ENCODE measurements around the gene DCAF11. TPM values are rescaled to one million over a fixed set of nuclear protein-coding genes. Genes with fewer than 3 reads are reported as not detected.

DCAF11 gene
- total RNA-seq, 1 experiment from 2014 or later: 93.5 TPM

GRCh38 chr14:24141097-24141880 lies 26.7 kb downstream of the DCAF11 start, which contains the start of gene EMC9:
EMC9 (minus strand) TSS chr14:24141591; CDS start chr14:24141304, 287 bp downstream.
- Histone ChIP-seq H4K20me1 (ENCODE audit: insufficient read depth, low read depth, low read length) (no peaks in the 10 kb centered on the region), H3K9me3 (ENCODE audit: low read length) (no peaks in the 10 kb centered on the region), H2AFZ (ENCODE audit: low read length) (peak within 1 kb of the TSS; percentile 32; the same call in 1 of the 2 replicates), H3K4me2 (ENCODE audit: low read depth, low read length, poor library complexity, severe bottlenecking) (peak within 1 kb of the TSS; percentile 82), H3K9me2 (replicated peaks; ENCODE audit: insufficient read depth, low read length) (no peaks in the 10 kb centered on the region), H3K27me3 (ENCODE audit: low read length) (no peaks in the 10 kb centered on the region), H3K79me2 (ENCODE audit: low read length) (peaks cover 75% of the 10 kb centered on the region), H3K4me1 (ENCODE audit: low read length) (peaks cover 73% of the 10 kb centered on the region), H3K36me3 (ENCODE audit: insufficient read depth, low read length) (peaks cover 30% of the 10 kb centered on the region), H3K4me3 (ENCODE audit: low read length) (peak within 1 kb of the TSS; percentile 83), H3K27ac (ENCODE audit: low read length) (peak within 1 kb of the TSS; percentile 81), H3K9ac (ENCODE audit: low read length) (peak within 1 kb of the TSS; percentile 94)
- peak; percentile 100 for DNase-seq

DNA sequence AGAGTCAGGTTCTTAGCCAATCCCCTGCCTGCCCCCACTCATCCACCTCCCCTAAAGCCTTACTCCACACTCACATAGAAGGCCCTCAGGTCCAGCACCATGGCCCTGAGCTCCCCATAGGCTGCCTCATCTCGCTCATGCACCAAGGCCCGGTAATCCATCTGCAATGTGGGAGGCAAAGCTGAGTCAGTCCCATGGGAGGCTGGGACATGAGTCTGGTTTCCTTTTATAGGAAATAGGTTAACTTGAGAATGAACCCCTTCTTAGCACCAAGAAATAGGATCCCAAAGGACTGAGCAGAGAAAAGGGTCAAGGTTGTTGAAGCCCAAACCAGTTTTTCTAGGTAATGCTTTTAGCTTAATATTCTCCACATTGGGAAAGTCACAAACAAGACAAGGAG lies 28.9 kb downstream of the DCAF11 start:
- Histone ChIP-seq H3K4me2 (ENCODE audit: low read depth, low read length, poor library complexity, severe bottlenecking) (no peak overlapping the region), H4K20me1 (ENCODE audit: insufficient read depth, low read depth, low read length) (peaks cover 9% of the 10 kb centered on the region), H3K9me2 (replicated peaks; ENCODE audit: insufficient read depth, low read length) (no peaks in the 10 kb centered on the region), H3K79me2 (ENCODE audit: low read length) (peaks cover 66% of the 10 kb centered on the region), H2AFZ (ENCODE audit: low read length) (no peak overlapping the region), H3K9me3 (ENCODE audit: low read length) (no peaks in the 10 kb centered on the region), H3K27ac (ENCODE audit: low read length) (peak overlapping the region; percentile 2; the same call in 1 of the 2 replicates), H3K4me3 (ENCODE audit: low read length) (no peak overlapping the region), H3K9ac (ENCODE audit: low read length) (no peak overlapping the region), H3K4me1 (ENCODE audit: low read length) (peaks cover 59% of the 10 kb centered on the region), H3K36me3 (ENCODE audit: insufficient read depth, low read length) (peaks cover 21% of the 10 kb centered on the region), H3K27me3 (ENCODE audit: low read length) (no peaks in the 10 kb centered on the region)
- no peak for DNase-seq

GRCh38 chr14:24144451-24144850 lies 29.9 kb downstream of the DCAF11 start:
- peaks cover 66% of the 10 kb centered on the region for H3K79me2 ChIP-seq (ENCODE audit: low read length)
- H3K9ac ChIP-seq (ENCODE audit: low read length): peak overlapping the region; percentile 99; the same call in 1 of the 2 replicates
- no peak overlapping the region for H3K27ac ChIP-seq (ENCODE audit: low read length)
- no peak overlapping the region for H2AFZ ChIP-seq (ENCODE audit: low read length)
- no peak for DNase-seq
- H3K9me3 ChIP-seq (ENCODE audit: low read length): no peaks in the 10 kb centered on the region
- H3K27me3 ChIP-seq (ENCODE audit: low read length): no peaks in the 10 kb centered on the region
- peaks cover 58% of the 10 kb centered on the region for H3K4me1 ChIP-seq (ENCODE audit: low read length)
- peaks cover 16% of the 10 kb centered on the region for H3K36me3 ChIP-seq (ENCODE audit: insufficient read depth, low read length)
- no peak overlapping the region; the same call in 1 of the 2 replicates for H3K4me3 ChIP-seq (ENCODE audit: low read length)
- peaks cover 12% of the 10 kb centered on the region for H4K20me1 ChIP-seq (ENCODE audit: insufficient read depth, low read depth, low read length)
- no peaks in the 10 kb centered on the region for H3K9me2 ChIP-seq (replicated peaks; ENCODE audit: insufficient read depth, low read length)
- peak overlapping the region; percentile 89 for H3K4me2 ChIP-seq (ENCODE audit: low read depth, low read length, poor library complexity, severe bottlenecking)

DNA sequence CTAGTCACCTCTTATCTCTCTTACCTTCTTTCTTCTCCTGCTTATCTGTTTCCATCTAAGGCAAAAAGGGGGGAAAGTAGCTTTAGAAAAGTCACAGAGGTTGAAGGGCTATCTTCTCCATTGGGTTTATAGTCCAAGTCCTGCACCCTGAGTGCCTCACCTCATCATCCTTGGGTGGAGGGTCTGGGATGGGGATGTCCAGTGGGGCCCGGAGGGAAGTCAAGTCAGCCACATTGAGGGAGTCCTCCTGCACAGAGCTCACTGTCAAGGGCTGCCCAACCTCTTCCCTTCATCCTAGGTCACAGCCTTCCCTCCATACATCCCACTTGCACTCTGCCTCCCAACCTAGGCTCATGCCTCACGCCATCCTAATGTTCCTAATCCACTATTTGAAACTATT lies 30.6 kb downstream of the DCAF11 start:
- H3K4me1 ChIP-seq (ENCODE audit: low read length): peaks cover 54% of the 10 kb centered on the region
- no peak for DNase-seq
- H3K36me3 ChIP-seq (ENCODE audit: insufficient read depth, low read length): peaks cover 20% of the 10 kb centered on the region
- H3K9me3 ChIP-seq (ENCODE audit: low read length): no peaks in the 10 kb centered on the region
- H3K27ac ChIP-seq (ENCODE audit: low read length): peak overlapping the region; percentile 82
- H3K9ac ChIP-seq (ENCODE audit: low read length): peak overlapping the region; percentile 99
- H3K9me2 ChIP-seq (replicated peaks; ENCODE audit: insufficient read depth, low read length): no peaks in the 10 kb centered on the region
- H2AFZ ChIP-seq (ENCODE audit: low read length): no peak overlapping the region
- peak overlapping the region; percentile 89 for H3K4me2 ChIP-seq (ENCODE audit: low read depth, low read length, poor library complexity, severe bottlenecking)
- H3K79me2 ChIP-seq (ENCODE audit: low read length): peaks cover 67% of the 10 kb centered on the region
- H3K27me3 ChIP-seq (ENCODE audit: low read length): no peaks in the 10 kb centered on the region
- H4K20me1 ChIP-seq (ENCODE audit: insufficient read depth, low read depth, low read length): peaks cover 12% of the 10 kb centered on the region
- peak overlapping the region; percentile 98 for H3K4me3 ChIP-seq (ENCODE audit: low read length)

DNA sequence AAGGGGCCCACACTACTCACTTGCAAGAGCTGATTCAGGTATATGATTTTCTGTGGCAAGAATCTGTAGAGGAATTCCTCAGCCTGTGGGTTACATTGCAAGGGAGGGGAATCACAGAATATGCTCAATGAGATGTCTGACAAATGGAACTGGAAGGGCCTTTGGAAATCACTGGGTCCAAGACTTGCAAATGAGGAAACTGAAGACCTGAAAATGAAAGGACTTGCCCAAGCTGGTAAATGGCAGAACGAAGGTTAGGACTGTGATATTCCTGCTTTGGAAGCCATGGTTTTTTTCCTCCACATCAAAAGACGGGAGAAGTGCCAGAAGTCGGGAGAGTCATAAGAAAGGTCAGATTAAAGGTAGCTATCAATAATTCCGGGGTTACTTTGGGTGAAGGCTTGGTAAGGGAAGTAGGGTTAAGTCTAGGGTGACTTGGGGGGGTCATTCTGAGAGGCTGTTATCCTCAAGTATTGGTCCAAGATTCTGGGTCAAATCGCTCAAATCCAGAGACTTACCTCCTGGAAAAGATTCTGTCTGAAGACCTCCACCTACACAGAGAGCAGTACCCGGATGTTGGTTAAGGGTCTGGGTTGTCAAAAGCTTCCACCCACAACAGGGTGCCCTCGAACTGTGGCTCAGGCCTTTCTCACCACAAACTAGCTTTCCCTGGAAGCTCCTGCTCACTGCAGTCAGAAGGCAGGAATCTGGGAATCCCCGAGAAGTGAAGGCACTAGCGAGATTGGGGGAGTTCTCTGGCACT lies 31.3 kb downstream of the DCAF11 start:
- H2AFZ ChIP-seq (ENCODE audit: low read length): peak overlapping the region; percentile 34; the same call in 1 of the 2 replicates
- no peaks in the 10 kb centered on the region for H3K9me2 ChIP-seq (replicated peaks; ENCODE audit: insufficient read depth, low read length)
- H3K4me1 ChIP-seq (ENCODE audit: low read length): peaks cover 54% of the 10 kb centered on the region
- peak overlapping the region; percentile 98 for H3K4me3 ChIP-seq (ENCODE audit: low read length)
- H4K20me1 ChIP-seq (ENCODE audit: insufficient read depth, low read depth, low read length): peaks cover 12% of the 10 kb centered on the region
- H3K79me2 ChIP-seq (ENCODE audit: low read length): peaks cover 67% of the 10 kb centered on the region
- no peaks in the 10 kb centered on the region for H3K9me3 ChIP-seq (ENCODE audit: low read length)
- peak overlapping the region; percentile 99 for H3K9ac ChIP-seq (ENCODE audit: low read length)
- H3K36me3 ChIP-seq (ENCODE audit: insufficient read depth, low read length): peaks cover 26% of the 10 kb centered on the region
- peak overlapping the region; percentile 89 for H3K4me2 ChIP-seq (ENCODE audit: low read depth, low read length, poor library complexity, severe bottlenecking)
- peak overlapping the region; percentile 82 for H3K27ac ChIP-seq (ENCODE audit: low read length)
- no peaks in the 10 kb centered on the region for H3K27me3 ChIP-seq (ENCODE audit: low read length)
- DNase-seq: peak; percentile 73

- peaks cover 33% of the 10 kb centered on the region for H3K36me3 ChIP-seq (ENCODE audit: insufficient read depth, low read length)
- no peaks in the 10 kb centered on the region for H3K27me3 ChIP-seq (ENCODE audit: low read length)
- H2AFZ ChIP-seq (ENCODE audit: low read length): peak within 1 kb of the TSS; percentile 73; the same call in 1 of the 2 replicates
- no peaks in the 10 kb centered on the region for H3K9me2 ChIP-seq (replicated peaks; ENCODE audit: insufficient read depth, low read length)
- H3K9ac ChIP-seq (ENCODE audit: low read length): peak within 1 kb of the TSS; percentile 99
- peaks cover 54% of the 10 kb centered on the region for H3K4me1 ChIP-seq (ENCODE audit: low read length)
- peaks cover 66% of the 10 kb centered on the region for H3K79me2 ChIP-seq (ENCODE audit: low read length)
- H3K27ac ChIP-seq (ENCODE audit: low read length): peak within 1 kb of the TSS; percentile 82
- peaks cover 12% of the 10 kb centered on the region for H4K20me1 ChIP-seq (ENCODE audit: insufficient read depth, low read depth, low read length)
- H3K4me2 ChIP-seq (ENCODE audit: low read depth, low read length, poor library complexity, severe bottlenecking): peak within 1 kb of the TSS; percentile 89
- peak; percentile 99 for DNase-seq
- H3K9me3 ChIP-seq (ENCODE audit: low read length): no peaks in the 10 kb centered on the region
- peak within 1 kb of the TSS; percentile 98 for H3K4me3 ChIP-seq (ENCODE audit: low read length)
These were observed 31.9 kb downstream of the DCAF11 start, which contains the start of gene PSME2 for GRCh38 chr14:24146453-24146977. PSME2 (minus strand) TSS chr14:24146610; CDS start chr14:24146581, 29 bp downstream.

GRCh38 chr14:24146978-24147760 lies 32.6 kb downstream of the DCAF11 start, which contains the start of gene RNF31:
RNF31 (plus strand) TSS chr14:24147498; CDS start chr14:24147699, 201 bp downstream.
- Histone ChIP-seq H3K79me2 (ENCODE audit: low read length) (peaks cover 66% of the 10 kb centered on the region), H2AFZ (ENCODE audit: low read length) (peak within 1 kb of the TSS; percentile 73; the same call in 1 of the 2 replicates), H3K4me1 (ENCODE audit: low read length) (peaks cover 49% of the 10 kb centered on the region), H3K9me2 (replicated peaks; ENCODE audit: insufficient read depth, low read length) (no peaks in the 10 kb centered on the region), H3K4me3 (ENCODE audit: low read length) (peak within 1 kb of the TSS; percentile 98), H3K9ac (ENCODE audit: low read length) (peak within 1 kb of the TSS; percentile 99), H3K4me2 (ENCODE audit: low read depth, low read length, poor library complexity, severe bottlenecking) (peak within 1 kb of the TSS; percentile 89), H3K27ac (ENCODE audit: low read length) (peak within 1 kb of the TSS; percentile 82), H3K36me3 (ENCODE audit: insufficient read depth, low read length) (peaks cover 38% of the 10 kb centered on the region), H3K27me3 (ENCODE audit: low read length) (no peaks in the 10 kb centered on the region), H4K20me1 (ENCODE audit: insufficient read depth, low read depth, low read length) (peaks cover 12% of the 10 kb centered on the region), H3K9me3 (ENCODE audit: low read length) (no peaks in the 10 kb centered on the region)
- peak; percentile 100 for DNase-seq
